Medulla oblongata (tissue), 1 donor: ENCODE results near the gene DOCK4.

Experiments used
- DNase-seq: peaks from one replicate; pipeline ENCODE4 v3.0.0-alpha.2; 2015; ENCODE audit errors: extremely low spot score

The DOCK4 gene

GRCh38 chr7:111735661-111736551 lies 470.3 kb downstream of the DOCK4 start:
- DNase-seq, result peak; percentile 88

GRCh38 chr7:111734954-111735660 lies 471.1 kb downstream of the DOCK4 start:
- no peak for DNase-seq

- DNase-seq, result no peak
Observed at GRCh38 chr7:111732923-111733322, 473.3 kb downstream of the DOCK4 start.

- no peak for DNase-seq
Observed at GRCh38 chr7:111730476-111731300, 475.5 kb downstream of the DOCK4 start.

- no peak for DNase-seq
Observed at GRCh38 chr7:111730057-111730456, 476.1 kb downstream of the DOCK4 start.

GRCh38 chr7:111729483-111729882 lies 476.7 kb downstream of the DOCK4 start:
- DNase-seq, result no peak

- DNase-seq, result no peak
Observed at GRCh38 chr7:111728635-111728995, 477.6 kb downstream of the DOCK4 start.

GRCh38 chr7:111727905-111728634 lies 478.1 kb downstream of the DOCK4 start:
- no peak for DNase-seq

GRCh38 chr7:111718886-111719285 lies 487.3 kb downstream of the DOCK4 start:
- DNase-seq, result no peak

- DNase-seq, result no peak
Observed at GRCh38 chr7:111711426-111712065, 494.7 kb downstream of the DOCK4 start.

- no peak for DNase-seq
Observed at GRCh38 chr7:111710839-111711380, 495.3 kb downstream of the DOCK4 start.

- no peak for DNase-seq
Observed at GRCh38 chr7:111708072-111708471, 498.1 kb downstream of the DOCK4 start.

GRCh38 chr7:111705807-111706206 lies 500.4 kb downstream of the DOCK4 start:
- no peak for DNase-seq

- DNase-seq, result no peak
Observed at GRCh38 chr7:111697771-111698170, 508.4 kb downstream of the DOCK4 start.

GRCh38 chr7:111694376-111694775 lies 511.8 kb downstream of the DOCK4 start:
- DNase-seq, result no peak

GRCh38 chr7:111690364-111691111 lies 515.7 kb downstream of the DOCK4 start:
- no peak for DNase-seq

GRCh38 chr7:111685349-111685748 lies 520.9 kb downstream of the DOCK4 start:
- no peak for DNase-seq

- DNase-seq, result no peak
Observed at GRCh38 chr7:111682588-111683340, 523.4 kb downstream of the DOCK4 start.

GRCh38 chr7:111681242-111681641 lies 525.0 kb downstream of the DOCK4 start:
- no peak for DNase-seq
